Measurements from ENCODE around the gene ANG.

ANG gene

GRCh38 chr14:20652996-20653975, 35.3 kb upstream of the ANG start:
- Mint-ChIP-seq H3K4me3 (peak overlapping the region; percentile 27 to 62 (median 49)), H3K27me3 (ENCODE audit: low read depth) (peaks cover 78% of the 10 kb centered on the region), H3K36me3 (ENCODE audit: low read depth) (no peaks in the 10 kb centered on the region), H3K9me3 (peaks cover 2% of the 10 kb centered on the region), H3K4me1 (no peaks in the 10 kb centered on the region), H3K27ac (no peak overlapping the region)
- no peak for TF ChIP-seq CTCF (IDR thresholded peaks at IDR 0.05; ENCODE audit: unreplicated experiment in 3 of 3)

- H3K27ac Mint-ChIP-seq, result no peak overlapping the region
- TF ChIP-seq CTCF (IDR thresholded peaks at IDR 0.05; ENCODE audit: unreplicated experiment in 3 of 3), result no peak
Observed at GRCh38 chr14:20655851-20656250, 32.7 kb upstream of the ANG start.

DNA sequence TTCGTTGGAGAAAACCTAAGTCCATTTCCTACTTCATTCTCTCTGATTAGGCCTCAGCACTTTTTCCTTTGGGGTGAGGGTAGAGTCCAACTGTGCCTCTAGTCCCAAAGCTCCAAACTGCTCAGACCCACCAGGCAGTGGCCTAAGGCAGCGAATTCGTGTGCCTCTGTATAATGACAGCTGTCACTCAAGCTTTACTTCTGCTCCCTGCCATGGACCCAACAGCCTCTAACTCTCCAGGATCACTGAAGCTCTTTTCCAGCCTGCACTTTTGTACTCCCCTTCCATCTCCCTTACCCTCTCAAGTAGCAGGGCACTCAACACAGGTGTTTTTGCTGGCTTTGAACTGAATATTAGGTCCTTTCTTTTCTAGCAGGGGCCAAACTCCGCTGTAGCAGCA, 32.3 kb upstream of the ANG start:
- H3K4me3 Mint-ChIP-seq, result no peak overlapping the region
- peaks cover 98% of the 10 kb centered on the region for H3K27me3 Mint-ChIP-seq (ENCODE audit: low read depth)
- peaks cover 2% of the 10 kb centered on the region for H3K9me3 Mint-ChIP-seq
- H3K4me1 Mint-ChIP-seq, result no peaks in the 10 kb centered on the region
- TF ChIP-seq CTCF (IDR thresholded peaks at IDR 0.05; ENCODE audit: unreplicated experiment in 3 of 3), result no peak
- no peak overlapping the region for H3K27ac Mint-ChIP-seq
- H3K36me3 Mint-ChIP-seq (ENCODE audit: low read depth), result no peaks in the 10 kb centered on the region

More at GRCh38 chr14:20655851-20656250, 32.7 kb upstream of the ANG start:
- no peak overlapping the region for H3K4me3 Mint-ChIP-seq
- no peaks in the 10 kb centered on the region for H3K36me3 Mint-ChIP-seq (ENCODE audit: low read depth)
- no peaks in the 10 kb centered on the region for H3K4me1 Mint-ChIP-seq
- H3K9me3 Mint-ChIP-seq, result peaks cover 2% of the 10 kb centered on the region
- peaks cover 97% of the 10 kb centered on the region for H3K27me3 Mint-ChIP-seq (ENCODE audit: low read depth)

- Mint-ChIP-seq H3K36me3 (ENCODE audit: low read depth) (no peaks in the 10 kb centered on the region), H3K27ac (no peak overlapping the region), H3K4me1 (peaks cover 3% of the 10 kb centered on the region), H3K9me3 (peaks cover 2% of the 10 kb centered on the region), H3K4me3 (no peak overlapping the region), H3K27me3 (ENCODE audit: low read depth) (peaks cover 99% of the 10 kb centered on the region)
- no peak for TF ChIP-seq CTCF (IDR thresholded peaks at IDR 0.05; ENCODE audit: unreplicated experiment in 3 of 3)
Observed at GRCh38 chr14:20657216-20658211, 31.1 kb upstream of the ANG start.

- Mint-ChIP-seq H3K27ac (no peak overlapping the region), H3K4me3 (no peak overlapping the region), H3K4me1 (peaks cover 5% of the 10 kb centered on the region), H3K9me3 (peaks cover 2% of the 10 kb centered on the region), H3K27me3 (ENCODE audit: low read depth) (peaks cover 99% of the 10 kb centered on the region), H3K36me3 (ENCODE audit: low read depth) (no peaks in the 10 kb centered on the region)
- TF ChIP-seq CTCF (IDR thresholded peaks at IDR 0.05; ENCODE audit: unreplicated experiment in 3 of 3), result no peak
Observed at GRCh38 chr14:20658246-20658645, 30.3 kb upstream of the ANG start.
